Measurements from ENCODE around the gene PEBP1.

PEBP1 gene

DNA sequence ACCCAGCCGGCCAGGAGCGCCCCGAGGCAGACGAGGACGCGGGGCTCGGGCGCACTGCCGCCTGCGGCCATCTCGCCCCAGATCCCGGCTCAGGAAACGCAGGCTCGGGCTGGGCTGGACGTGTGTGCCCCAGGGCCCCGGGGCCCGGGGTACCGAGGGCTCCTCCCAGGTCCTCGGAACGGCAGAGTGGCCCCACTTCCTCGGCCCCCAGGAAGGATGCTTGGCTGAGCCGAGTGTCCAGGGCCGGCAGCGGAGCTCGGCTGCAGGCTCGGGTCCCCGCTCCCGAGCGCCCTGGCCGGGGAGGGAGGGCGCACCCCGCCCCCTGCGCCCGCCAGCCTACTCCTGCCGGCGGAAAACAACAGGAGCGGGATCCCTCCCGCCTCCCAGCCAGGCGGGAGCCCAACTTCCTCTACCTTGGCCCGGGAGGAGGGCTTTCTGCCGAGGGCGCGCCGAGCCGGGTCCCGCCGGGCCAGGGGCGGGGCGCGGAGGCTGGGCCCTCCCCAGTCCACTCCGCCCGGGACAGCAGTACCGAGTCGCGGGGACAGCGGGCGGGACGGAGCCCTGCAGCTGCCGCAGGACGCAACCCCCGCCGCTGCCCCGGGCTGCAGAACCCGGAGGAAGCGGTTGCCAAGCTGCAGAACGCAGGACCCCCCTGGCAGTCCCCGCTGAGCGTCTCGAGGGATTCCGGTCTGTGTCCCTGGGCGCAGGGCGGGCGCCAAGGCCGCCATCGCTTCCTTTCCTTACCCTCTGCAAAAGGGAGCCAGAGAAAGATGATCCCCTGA, 32.1 kb upstream of the PEBP1 start, which contains the start of gene VSIG10:
TSS of gene VSIG10 (minus strand) at position 411 of the 782 bp plus-strand sequence. CDS start at position 71, 340 bp downstream.
- TF ChIP-seq, protein P1, sequence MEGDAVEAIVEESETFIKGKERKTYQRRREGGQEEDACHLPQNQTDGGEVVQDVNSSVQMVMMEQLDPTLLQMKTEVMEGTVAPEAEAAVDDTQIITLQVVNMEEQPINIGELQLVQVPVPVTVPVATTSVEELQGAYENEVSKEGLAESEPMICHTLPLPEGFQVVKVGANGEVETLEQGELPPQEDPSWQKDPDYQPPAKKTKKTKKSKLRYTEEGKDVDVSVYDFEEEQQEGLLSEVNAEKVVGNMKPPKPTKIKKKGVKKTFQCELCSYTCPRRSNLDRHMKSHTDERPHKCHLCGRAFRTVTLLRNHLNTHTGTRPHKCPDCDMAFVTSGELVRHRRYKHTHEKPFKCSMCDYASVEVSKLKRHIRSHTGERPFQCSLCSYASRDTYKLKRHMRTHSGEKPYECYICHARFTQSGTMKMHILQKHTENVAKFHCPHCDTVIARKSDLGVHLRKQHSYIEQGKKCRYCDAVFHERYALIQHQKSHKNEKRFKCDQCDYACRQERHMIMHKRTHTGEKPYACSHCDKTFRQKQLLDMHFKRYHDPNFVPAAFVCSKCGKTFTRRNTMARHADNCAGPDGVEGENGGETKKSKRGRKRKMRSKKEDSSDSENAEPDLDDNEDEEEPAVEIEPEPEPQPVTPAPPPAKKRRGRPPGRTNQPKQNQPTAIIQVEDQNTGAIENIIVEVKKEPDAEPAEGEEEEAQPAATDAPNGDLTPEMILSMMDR (IDR thresholded peaks at IDR 0.05; ENCODE audit: insufficient read depth, low read length), result no peak
- TF ChIP-seq, protein P2, sequence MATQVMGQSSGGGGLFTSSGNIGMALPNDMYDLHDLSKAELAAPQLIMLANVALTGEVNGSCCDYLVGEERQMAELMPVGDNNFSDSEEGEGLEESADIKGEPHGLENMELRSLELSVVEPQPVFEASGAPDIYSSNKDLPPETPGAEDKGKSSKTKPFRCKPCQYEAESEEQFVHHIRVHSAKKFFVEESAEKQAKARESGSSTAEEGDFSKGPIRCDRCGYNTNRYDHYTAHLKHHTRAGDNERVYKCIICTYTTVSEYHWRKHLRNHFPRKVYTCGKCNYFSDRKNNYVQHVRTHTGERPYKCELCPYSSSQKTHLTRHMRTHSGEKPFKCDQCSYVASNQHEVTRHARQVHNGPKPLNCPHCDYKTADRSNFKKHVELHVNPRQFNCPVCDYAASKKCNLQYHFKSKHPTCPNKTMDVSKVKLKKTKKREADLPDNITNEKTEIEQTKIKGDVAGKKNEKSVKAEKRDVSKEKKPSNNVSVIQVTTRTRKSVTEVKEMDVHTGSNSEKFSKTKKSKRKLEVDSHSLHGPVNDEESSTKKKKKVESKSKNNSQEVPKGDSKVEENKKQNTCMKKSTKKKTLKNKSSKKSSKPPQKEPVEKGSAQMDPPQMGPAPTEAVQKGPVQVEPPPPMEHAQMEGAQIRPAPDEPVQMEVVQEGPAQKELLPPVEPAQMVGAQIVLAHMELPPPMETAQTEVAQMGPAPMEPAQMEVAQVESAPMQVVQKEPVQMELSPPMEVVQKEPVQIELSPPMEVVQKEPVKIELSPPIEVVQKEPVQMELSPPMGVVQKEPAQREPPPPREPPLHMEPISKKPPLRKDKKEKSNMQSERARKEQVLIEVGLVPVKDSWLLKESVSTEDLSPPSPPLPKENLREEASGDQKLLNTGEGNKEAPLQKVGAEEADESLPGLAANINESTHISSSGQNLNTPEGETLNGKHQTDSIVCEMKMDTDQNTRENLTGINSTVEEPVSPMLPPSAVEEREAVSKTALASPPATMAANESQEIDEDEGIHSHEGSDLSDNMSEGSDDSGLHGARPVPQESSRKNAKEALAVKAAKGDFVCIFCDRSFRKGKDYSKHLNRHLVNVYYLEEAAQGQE (IDR thresholded peaks at IDR 0.05; ENCODE audit: insufficient replicate concordance, low read depth), result no peak
- no peak for TF ChIP-seq POLR2AphosphoS5 (IDR thresholded peaks at IDR 0.05; ENCODE audit: low read depth)
- no peak for TF ChIP-seq GABPA (IDR thresholded peaks at IDR 0.05; ENCODE audit: low read depth)
- no peak; the same call in 1 of the 2 replicates for TF ChIP-seq SPI1 (IDR thresholded peaks at IDR 0.05; ENCODE audit: borderline replicate concordance, low read depth)
- peaks cover 16% of the 10 kb centered on the region for H3K27me3 ChIP-seq (ENCODE audit: insufficient read depth, poor library complexity, severe bottlenecking)
- peak; percentile 5 to 29 for DNase-seq (ENCODE audit: low read depth in 1 of 2, low spot score in 1 of 2)
- H3K27ac ChIP-seq (replicated peaks), result no peak within 1 kb of the TSS
- H3K4me3 ChIP-seq (replicated peaks; ENCODE audit: insufficient read depth, low read length), result peak within 1 kb of the TSS; percentile 59

GRCh38 chr12:118107011-118107410, 28.9 kb upstream of the PEBP1 start:
- H3K27me3 ChIP-seq (ENCODE audit: insufficient read depth, poor library complexity, severe bottlenecking), result peaks cover 13% of the 10 kb centered on the region
- TF ChIP-seq GABPA (IDR thresholded peaks at IDR 0.05; ENCODE audit: low read depth), result no peak
- TF ChIP-seq, protein P2 (IDR thresholded peaks at IDR 0.05; ENCODE audit: insufficient replicate concordance, low read depth), result no peak
- no peak for TF ChIP-seq POLR2AphosphoS5 (IDR thresholded peaks at IDR 0.05; ENCODE audit: low read depth)
- TF ChIP-seq, protein P1 (IDR thresholded peaks at IDR 0.05; ENCODE audit: insufficient read depth, low read length), result no peak
- TF ChIP-seq SPI1 (IDR thresholded peaks at IDR 0.05; ENCODE audit: borderline replicate concordance, low read depth), result no peak
- no peak overlapping the region for H3K27ac ChIP-seq (replicated peaks)
- no peak overlapping the region for H3K4me3 ChIP-seq (replicated peaks; ENCODE audit: insufficient read depth, low read length)
- no peak for DNase-seq (ENCODE audit: low read depth in 1 of 2, low spot score in 1 of 2)

DNA sequence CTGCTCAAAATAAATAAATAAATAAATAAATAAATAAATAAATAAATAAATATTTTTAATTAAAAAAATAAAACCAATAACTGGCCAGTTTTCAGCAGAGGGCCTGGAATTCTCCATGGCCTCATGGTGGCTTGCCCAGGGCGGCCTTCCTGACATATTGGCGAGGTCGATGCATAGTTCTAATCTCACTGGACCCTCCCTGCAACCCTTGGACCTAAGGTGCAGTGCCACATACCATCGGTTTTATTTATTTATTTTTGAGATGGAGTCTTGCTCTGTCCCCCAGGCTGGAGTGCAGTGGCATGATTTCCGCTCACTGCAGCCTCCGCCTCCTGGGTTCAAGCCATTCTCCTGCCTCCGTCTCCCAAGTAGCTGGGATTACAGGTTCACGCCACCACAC, 28.2 kb upstream of the PEBP1 start:
- TF ChIP-seq POLR2AphosphoS5 (IDR thresholded peaks at IDR 0.05; ENCODE audit: low read depth), result no peak
- no peak for TF ChIP-seq GABPA (IDR thresholded peaks at IDR 0.05; ENCODE audit: low read depth)
- no peak for TF ChIP-seq SPI1 (IDR thresholded peaks at IDR 0.05; ENCODE audit: borderline replicate concordance, low read depth)
- TF ChIP-seq, protein P1 (IDR thresholded peaks at IDR 0.05; ENCODE audit: insufficient read depth, low read length), result no peak
- H3K27ac ChIP-seq (replicated peaks), result no peak overlapping the region
- no peak overlapping the region for H3K4me3 ChIP-seq (replicated peaks; ENCODE audit: insufficient read depth, low read length)
- DNase-seq (ENCODE audit: low read depth in 1 of 2, low spot score in 1 of 2), result no peak
- H3K27me3 ChIP-seq (ENCODE audit: insufficient read depth, poor library complexity, severe bottlenecking), result peaks cover 6% of the 10 kb centered on the region

Data from HL-60 (cell line).